Measurements from ENCODE around the gene CHRD.

The CHRD gene

DNA sequence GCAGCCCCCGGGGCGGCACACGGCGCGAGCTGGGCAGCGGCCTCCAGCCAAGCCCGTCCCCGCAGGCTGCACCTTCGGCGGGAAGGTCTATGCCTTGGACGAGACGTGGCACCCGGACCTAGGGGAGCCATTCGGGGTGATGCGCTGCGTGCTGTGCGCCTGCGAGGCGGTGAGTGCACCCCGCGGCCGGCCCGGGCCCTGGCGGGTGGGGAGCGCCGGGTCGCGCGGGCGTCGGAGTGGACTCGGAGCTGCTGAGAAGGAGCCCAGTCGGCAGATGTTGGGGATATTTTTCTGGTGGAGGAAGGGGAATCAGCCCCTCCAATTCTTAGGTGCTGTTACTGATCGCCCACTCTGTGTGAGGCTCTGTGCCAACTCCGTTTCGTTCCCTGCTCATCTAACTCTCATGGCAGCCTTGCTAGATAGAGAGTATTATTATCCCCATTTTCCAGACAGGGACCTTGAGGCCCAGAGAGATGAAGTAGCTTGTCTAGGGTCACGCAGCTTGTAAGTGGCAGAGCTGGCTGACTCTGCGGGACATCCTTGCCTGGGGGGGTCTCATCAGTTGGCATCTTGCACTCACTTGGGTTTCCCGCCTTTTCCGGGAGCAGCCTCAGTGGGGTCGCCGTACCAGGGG lies 890 bp downstream of the CHRD start:
- no peak for DNase-seq (ENCODE audit: insufficient read length, low spot score)
- FAIRE-seq, result no peak

DNA sequence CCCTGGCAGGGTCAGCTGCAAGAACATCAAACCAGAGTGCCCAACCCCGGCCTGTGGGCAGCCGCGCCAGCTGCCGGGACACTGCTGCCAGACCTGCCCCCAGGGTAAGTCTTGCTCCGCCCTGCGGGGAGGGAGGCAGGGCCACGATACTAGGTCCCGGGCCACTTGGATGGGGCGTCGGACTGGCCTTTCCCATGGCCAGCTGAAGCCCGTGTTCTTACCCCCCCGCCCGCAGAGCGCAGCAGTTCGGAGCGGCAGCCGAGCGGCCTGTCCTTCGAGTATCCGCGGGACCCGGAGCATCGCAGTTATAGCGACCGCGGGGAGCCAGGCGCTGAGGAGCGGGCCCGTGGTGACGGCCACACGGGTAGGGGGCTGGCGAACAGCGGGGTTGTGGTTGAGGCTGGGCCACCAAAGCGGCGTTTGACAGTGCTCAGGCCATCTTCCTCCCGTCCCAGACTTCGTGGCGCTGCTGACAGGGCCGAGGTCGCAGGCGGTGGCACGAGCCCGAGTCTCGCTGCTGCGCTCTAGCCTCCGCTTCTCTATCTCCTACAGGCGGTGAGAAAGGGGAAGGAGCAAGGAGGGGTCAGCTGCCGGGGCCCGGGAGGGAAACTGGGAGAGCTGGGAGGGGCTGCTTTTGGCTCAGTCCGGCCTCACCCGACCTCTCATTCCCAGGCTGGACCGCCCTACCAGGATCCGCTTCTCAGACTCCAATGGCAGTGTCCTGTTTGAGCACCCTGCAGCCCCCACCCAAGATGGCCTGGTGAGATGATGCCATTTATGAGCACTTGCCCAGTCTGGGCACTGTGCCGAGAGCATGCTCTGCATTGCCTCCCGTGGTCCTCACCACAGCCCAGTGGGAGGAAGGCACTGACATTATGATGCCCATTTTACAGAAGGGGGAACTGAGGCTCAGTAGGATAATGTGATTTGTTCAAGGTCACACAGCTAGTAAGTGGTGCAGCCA lies 1.7 kb downstream of the CHRD start:
- FAIRE-seq (no peak), DNase-seq (ENCODE audit: insufficient read length, low spot score) (no peak)

DNA sequence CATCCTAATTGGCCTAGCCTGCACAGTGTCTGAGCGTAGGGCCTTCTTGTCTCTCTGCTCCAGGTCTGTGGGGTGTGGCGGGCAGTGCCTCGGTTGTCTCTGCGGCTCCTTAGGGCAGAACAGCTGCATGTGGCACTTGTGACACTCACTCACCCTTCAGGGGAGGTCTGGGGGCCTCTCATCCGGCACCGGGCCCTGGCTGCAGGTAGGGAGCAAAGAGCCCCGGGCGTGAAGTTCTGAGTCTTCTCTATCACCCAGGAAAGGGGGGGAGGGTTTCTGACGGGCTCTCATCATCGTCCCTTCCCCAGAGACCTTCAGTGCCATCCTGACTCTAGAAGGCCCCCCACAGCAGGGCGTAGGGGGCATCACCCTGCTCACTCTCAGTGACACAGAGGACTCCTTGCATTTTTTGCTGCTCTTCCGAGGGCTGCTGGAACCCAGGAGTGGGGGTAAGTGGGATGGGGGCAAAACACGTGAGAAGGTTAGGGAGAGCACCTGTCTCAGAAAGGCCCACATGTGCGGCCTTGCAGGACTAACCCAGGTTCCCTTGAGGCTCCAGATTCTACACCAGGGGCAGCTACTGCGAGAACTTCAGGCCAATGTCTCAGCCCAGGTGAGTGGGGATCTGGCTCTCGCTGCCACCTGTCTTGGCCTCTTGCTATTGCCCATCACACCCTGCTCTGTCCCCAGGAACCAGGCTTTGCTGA lies 2.6 kb downstream of the CHRD start:
- FAIRE-seq, result no peak
- DNase-seq (ENCODE audit: insufficient read length, low spot score), result no peak

DNA sequence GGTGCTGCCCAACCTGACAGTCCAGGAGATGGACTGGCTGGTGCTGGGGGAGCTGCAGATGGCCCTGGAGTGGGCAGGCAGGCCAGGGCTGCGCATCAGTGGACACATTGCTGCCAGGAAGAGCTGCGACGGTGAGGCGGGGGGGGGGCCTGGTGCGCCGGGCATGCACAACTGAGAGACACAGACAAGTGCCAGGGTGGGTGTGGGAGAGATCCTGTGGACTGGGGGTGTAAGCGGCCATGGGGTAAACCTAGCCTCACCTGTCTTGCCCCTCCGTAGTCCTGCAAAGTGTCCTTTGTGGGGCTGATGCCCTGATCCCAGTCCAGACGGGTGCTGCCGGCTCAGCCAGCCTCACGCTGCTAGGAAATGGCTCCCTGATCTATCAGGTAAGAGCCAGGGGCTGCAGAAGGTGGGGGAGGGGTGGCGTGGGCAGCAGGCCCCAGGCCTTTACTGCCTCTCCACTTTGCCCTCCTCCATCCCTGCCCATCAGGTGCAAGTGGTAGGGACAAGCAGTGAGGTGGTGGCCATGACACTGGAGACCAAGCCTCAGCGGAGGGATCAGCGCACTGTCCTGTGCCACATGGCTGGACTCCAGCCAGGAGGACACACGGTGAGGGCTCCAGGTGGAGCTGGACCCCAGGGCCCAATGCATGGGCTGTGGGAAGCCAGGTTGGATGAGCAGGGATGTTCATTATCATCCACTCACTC lies 3.3 kb downstream of the CHRD start:
- FAIRE-seq (no peak), DNase-seq (ENCODE audit: insufficient read length, low spot score) (no peak)

DNA sequence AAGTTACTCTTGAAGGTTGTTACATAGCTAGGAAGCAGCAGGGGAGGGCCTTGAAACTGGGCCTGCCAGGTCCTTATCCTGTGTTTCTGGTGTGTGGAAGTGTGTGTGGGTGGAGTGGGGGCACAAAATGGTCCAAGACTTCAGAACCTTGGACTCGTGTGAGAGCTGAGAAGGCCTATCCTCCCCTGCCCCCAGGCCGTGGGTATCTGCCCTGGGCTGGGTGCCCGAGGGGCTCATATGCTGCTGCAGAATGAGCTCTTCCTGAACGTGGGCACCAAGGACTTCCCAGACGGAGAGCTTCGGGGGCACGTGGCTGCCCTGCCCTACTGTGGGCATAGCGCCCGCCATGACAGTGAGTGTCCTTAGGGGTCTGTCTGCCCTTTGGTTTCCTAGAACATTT lies 4.5 kb downstream of the CHRD start:
- DNase-seq (ENCODE audit: insufficient read length, low spot score) (no peak), FAIRE-seq (no peak)

DNA sequence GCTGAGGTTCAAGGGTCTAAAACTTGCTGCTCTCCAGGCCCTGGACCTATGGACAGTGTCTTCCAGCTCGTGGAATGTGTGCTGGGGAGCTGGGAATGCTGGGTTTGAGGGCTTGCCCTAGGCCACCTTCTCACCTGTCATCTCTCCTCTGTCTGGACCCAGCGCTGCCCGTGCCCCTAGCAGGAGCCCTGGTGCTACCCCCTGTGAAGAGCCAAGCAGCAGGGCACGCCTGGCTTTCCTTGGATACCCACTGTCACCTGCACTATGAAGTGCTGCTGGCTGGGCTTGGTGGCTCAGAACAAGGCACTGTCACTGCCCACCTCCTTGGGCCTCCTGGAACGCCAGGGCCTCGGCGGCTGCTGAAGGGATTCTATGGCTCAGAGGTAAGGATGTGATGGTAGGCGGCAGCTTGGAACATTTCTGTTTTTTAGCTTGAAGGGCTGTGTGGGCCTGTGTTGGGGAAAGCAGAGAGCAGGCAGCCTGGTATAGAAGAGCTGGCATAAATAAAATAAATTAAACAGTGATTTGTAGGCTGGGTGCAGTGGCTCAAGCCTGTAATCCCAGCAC lies 5.1 kb downstream of the CHRD start:
- FAIRE-seq (no peak), DNase-seq (ENCODE audit: insufficient read length, low spot score) (no peak)

DNA sequence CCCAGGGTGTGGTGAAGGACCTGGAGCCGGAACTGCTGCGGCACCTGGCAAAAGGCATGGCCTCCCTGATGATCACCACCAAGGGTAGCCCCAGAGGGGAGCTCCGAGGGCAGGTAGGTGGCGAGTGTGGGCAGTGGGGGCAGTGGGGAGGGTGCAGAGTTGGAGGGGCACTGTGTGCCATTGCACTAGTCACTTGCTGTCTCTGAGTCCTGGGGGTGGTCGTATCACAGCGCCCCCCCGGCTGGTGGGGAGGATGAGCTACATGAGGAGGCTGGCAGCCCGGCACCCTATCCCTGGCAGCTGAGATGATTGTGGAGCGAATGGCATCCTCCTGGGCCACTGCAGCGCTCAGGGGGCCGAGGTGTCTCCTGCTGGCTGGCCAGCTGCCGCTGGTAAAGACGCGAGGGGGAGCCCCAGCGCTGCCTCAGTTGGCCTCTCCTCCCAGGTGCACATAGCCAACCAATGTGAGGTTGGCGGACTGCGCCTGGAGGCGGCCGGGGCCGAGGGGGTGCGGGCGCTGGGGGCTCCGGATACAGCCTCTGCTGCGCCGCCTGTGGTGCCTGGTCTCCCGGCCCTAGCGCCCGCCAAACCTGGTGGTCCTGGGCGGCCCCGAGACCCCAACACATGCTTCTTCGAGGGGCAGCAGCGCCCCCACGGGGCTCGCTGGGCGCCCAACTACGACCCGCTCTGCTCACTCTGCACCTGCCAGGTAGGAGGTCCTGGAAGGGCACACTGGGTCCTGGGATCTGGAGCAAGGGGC lies 6.4 kb downstream of the CHRD start:
- no peak for FAIRE-seq
- no peak for DNase-seq (ENCODE audit: insufficient read length, low spot score)

DNA sequence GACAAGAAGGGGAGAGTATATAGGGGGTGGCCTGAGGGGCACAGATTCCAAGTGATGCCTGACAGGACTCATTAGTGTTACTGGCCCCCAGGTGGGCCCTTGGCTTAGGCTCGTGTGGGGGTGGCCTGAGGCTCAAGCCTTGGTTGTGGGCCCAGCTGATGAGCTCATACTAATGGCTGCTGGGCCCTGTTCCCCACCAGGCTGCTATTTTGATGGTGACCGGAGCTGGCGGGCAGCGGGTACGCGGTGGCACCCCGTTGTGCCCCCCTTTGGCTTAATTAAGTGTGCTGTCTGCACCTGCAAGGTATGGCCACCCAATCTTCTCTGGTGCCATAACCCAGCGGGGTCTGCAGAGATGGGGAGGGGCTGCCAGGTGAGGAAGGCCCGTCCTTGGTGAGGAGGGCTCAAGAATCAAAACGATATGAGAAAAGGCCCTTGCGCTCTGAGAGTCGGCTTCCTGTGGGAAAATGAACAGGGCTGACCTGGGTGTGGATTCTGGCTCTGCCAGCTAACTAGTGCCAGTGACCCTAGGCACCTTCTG lies 7.4 kb downstream of the CHRD start:
- DNase-seq (ENCODE audit: insufficient read length, low spot score) (no peak), FAIRE-seq (no peak)

DNA sequence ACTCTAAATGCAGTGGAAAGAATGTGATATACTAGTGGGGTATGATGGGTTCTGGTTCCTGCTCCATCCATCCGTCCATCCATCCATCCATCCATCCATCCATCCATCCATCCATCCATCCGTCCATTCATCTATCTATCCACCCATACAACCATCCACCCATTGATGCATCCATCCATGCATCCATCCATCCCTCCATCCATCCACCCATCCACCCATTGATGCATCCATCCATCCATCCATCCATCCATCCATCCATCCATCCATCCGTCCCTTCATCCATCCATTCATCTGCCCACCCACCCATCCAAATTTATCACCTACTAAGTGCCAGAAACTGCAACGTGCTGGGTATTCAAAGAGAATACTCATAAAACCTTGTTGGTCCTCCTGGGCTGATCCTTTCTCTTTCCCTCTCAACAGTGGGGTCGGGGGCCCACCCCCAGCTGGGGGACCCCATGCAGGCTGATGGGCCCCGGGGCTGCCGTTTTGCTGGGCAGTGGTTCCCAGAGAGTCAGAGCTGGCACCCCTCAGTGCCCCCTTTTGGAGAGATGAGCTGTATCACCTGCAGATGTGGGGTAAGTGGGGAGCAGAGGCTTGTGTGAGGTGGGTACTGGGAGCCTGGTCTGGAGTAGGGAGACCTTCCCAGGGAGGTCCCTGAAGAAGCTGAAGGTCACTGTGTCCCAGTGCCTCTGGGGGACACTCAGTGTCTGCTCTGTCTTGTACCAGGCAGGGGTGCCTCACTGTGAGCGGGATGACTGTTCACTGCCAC lies 8.5 kb downstream of the CHRD start:
- FAIRE-seq (no peak), DNase-seq (ENCODE audit: insufficient read length, low spot score) (no peak)

DNA sequence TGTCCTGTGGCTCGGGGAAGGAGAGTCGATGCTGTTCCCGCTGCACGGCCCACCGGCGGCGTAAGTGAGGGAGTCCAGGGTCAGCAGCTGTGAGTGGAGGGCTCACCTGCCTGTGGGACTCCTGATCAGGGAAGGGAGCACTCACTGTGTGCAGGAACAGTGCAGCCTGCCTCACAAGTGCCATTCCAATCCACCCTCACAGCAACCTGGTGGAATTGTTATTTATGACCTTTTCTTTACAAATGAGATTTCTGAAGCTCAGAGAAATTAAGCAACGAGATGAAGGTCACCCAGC lies 9.0 kb downstream of the CHRD start:
- DNase-seq (ENCODE audit: insufficient read length, low spot score) (no peak), FAIRE-seq (no peak)

DNA sequence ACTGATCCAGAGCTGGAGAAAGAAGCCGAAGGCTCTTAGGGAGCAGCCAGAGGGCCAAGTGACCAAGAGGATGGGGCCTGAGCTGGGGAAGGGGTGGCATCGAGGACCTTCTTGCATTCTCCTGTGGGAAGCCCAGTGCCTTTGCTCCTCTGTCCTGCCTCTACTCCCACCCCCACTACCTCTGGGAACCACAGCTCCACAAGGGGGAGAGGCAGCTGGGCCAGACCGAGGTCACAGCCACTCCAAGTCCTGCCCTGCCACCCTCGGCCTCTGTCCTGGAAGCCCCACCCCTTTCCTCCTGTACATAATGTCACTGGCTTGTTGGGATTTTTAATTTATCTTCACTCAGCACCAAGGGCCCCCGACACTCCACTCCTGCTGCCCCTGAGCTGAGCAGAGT lies 9.5 kb downstream of the CHRD start:
- no peak for DNase-seq (ENCODE audit: insufficient read length, low spot score)
- FAIRE-seq, result no peak

DNA sequence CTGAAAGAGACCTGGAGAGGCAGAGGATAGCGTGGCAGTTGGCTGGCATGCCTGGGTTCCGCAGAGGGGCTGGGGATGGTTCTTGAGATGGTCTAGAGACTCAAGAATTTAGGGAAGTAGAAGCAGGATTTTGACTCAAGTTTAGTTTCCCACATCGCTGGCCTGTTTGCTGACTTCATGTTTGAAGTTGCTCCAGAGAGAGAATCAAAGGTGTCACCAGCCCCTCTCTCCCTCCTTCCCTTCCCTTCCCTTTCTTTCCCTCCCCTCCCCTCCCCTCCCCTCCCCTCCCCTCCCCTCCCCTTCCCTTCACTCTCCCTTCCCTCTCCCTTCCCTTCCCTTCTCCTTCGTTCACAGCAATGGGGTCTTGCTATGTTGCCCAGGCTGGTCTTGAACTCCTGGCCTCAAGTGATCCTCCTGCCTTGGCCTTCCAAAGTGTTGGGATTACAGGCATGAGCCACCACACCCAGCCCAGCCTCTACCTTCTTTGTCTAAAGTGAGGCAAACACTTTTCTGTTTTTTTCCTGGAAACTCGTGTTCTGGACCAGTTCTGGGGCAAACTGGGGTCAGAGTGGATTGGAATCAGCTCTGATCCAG lies 10.2 kb downstream of the CHRD start:
- DNase-seq (ENCODE audit: insufficient read length, low spot score) (no peak), FAIRE-seq (no peak)

DNA sequence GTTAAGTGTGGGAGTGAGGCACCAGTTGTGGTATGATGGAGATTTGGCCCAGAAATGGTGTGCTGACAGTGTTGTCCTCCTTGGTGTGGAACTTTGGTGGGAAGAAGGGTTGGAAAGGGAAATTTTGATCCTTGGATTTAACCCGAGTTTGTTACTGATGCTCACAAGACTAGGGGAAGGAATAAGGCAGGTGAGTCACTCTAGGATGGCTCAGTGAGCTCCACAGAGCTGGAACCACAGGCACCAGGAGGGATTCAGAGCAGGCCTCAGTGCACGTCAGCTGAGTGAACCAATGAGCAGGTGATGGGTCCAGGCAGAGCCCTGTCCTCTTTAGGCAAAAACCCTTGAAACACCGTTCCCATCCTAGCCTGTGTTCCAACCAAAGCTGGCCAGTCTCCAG lies 11.4 kb downstream of the CHRD start:
- DNase-seq (ENCODE audit: insufficient read length, low spot score) (no peak), FAIRE-seq (no peak)

DNA sequence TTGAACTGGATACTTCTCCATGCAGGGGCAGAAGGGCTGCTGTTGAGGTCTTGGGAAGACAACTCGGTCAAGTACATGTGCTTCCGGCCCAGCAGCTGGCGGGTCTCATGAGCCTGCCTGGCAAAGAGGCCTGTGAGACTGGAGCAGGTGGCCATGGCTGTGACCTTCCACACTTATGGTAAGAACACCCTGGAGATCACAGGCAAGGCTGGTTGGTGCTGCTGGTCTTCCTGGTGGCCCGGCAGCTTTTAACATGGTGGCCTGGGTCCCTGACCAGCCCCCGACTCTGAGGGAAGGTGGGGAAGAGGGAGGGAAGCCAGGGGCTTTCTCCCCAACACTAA lies 15.4 kb downstream of the CHRD start:
- DNase-seq (ENCODE audit: insufficient read length, low spot score) (no peak), FAIRE-seq (no peak)

DNA sequence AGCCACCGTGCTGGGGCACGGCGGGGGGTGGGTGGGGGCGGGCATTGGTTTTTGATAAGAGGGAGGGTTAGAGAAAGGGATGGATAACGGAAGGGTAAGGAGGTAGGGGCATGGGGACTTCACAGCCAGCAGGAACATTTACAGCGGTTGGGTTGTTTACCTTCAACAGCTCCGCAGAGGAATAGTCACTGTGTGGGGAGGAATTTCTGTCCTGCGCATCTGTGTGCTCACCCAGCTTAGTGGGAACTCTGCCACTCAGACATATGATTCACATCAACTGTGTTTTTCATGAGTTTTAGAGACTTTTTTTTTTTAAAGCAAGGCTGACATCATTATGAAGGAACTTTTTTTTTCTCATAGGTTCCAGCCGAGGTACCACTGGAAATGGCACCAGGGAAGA lies 19.6 kb downstream of the CHRD start:
- DNase-seq (ENCODE audit: insufficient read length, low spot score) (no peak), FAIRE-seq (no peak)

DNA sequence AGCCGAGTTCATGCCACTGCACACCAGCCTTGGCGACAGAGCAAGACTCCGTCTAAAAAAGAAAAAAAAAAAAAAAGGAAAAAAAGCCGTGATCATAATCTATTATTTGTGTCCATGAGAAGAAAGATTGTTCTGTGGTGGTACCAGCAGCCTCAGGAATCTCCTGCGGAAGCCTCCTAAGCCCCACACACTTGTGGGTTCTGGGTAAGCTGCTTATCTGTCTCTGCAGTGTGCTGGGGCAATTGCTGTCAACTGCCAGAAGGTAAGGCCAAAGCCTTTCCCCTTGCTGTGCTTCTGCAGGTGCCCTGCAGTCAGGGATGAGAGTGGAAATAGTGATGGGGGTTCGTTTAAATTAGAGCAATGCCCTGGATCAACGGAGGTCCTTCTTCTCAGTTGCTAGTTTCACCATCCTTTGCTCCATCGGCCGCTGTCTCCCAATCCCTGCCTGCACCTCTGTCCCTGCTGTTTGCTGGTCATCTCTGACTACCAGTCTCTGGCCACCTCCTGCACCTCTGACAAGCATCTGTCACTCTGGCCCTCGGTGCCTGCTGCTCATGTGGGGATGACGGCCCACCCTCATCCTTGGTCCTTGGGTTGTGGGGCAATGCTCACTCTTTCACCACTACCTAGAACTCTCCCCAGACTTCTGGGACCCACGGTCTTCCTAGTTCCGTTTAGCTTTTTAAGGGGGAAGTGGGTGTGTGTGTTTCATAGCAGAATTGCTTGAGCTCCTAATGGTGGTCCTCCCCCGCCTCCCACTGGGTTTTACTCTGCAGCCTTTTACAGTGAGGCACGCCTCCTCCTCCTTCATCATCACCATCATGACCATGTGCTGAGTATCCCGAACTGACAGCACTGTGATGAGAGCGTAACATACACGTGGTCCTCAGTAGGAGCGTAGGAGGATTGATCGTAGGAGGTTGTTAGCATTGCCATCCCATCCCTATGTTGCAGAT lies 25.5 kb downstream of the CHRD start:
- FAIRE-seq, result no peak
- no peak for DNase-seq (ENCODE audit: insufficient read length, low spot score)

DNA sequence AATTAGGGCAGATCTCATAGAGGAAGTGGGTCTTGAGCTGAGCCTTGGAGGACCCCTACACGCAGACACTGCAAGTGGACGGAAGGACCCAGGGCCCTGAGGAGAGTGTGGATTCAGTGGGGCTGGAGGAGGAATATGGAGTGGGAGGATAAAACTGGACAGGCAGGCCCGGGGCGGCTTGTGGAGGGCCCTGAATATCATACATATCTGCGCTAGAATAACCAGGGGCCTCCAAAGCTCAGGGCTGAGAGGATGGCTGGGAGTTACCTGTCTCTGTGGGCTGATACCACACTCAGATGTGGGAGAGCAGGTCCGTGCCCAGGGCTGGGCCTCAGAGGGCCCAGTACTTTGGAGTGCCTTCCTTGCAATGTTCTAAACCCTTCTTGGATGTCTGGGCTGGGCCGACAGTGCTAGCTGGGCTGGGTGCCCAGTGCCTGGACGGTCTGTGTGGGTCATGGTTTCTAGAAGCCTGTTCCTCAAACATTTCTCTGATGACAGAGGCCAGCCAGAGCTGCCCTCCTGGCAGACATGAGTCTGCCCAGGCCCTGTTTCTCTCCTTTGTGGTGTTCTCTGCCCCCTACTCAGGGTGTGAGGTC lies 29.6 kb downstream of the CHRD start:
- no peak for FAIRE-seq
- DNase-seq (ENCODE audit: insufficient read length, low spot score), result no peak
